K562 (cell line): ENCODE measurements around the gene HES6. TPM values are rescaled to one million over a fixed set of nuclear protein-coding genes. Genes with fewer than 3 reads are reported as not detected.

Experiments
- ATAC-seq: fragments of 200-7000 bp; cut with Tn5 transposase; 3 replicates; pipeline ENCODE4 v1.9.1; 2020; ENCODE audit warnings: moderate library complexity
- BruUV-seq: library from RNA; stranded (reverse); fragments of 400-500 nt; replicated peaks from 2 replicates; lab custom pipeline; 2021; lab: Mats Ljungman, UMichigan
- CTCF ChIA-PET: fragments of 300-600 bp; formaldehyde crosslinking; extraction: SDS; loops from one replicate; lab custom pipeline; 2021; ENCODE audit warnings: low intra/inter-chr PET ratio; lab: Yijun Ruan, JAX
- POLR2A ChIA-PET: fragments of 300-600, 350-650 bp; sonication (Branson Sonifier 250); formaldehyde crosslinking; extraction: SDS; loops from one replicate; lab custom pipeline; 2021; ENCODE audit warnings: antibody characterized with exemption, inconsistent platforms; lab: Yijun Ruan, JAX
- DNase-seq, 4 experiments: peaks; one replicate each; pipeline versions ENCODE4 v3.0.0 to v3.0.0-alpha.2; 2011 to 2018; ENCODE audit warnings: low spot score in 3 of 4, mixed read lengths in 3 of 4; ENCODE audit errors: extremely low read depth in 1 of 4
- FAIRE-seq: peaks from 2 replicates; lab custom pipeline; 2011; peaks lifted over from hg19 to GRCh38; lab: Jason Lieb, UNC
- H2AFZ ChIP-seq: 2 replicates; pipeline ENCODE4 v1.6.0; 2011; ENCODE audit warnings: low read depth, low read length, control low read depth, inconsistent platforms
- H3K27ac ChIP-seq: fragments of 200-600 bp; 3 replicates; pipeline ENCODE4 v1.8.0; 2011; ENCODE audit warnings: low read depth, mild to moderate bottlenecking, control low read depth, inconsistent platforms, low read length, moderate library complexity, mixed read lengths; ENCODE audit errors: extremely low read depth
- H3K27me3 ChIP-seq, 2 experiments: fragments of 300-600 bp in 1 of 2; 2 replicates in 1 of 2; 3 replicates in 1 of 2; pipeline versions ENCODE4 v1.6.0 to v1.8.0; 2011; ENCODE audit warnings: inconsistent platforms in 2 of 2, low read length in 2 of 2, mild to moderate bottlenecking in 1 of 2, mixed read lengths in 1 of 2, moderate library complexity in 1 of 2; ENCODE audit not compliant: control insufficient read depth in 2 of 2, insufficient read depth in 2 of 2
- H3K36me3 ChIP-seq: fragments of 300-600 bp; 3 replicates; pipeline ENCODE4 v1.8.0; 2011; ENCODE audit warnings: mild to moderate bottlenecking, low read length, inconsistent platforms; ENCODE audit not compliant: control insufficient read depth, insufficient read depth
- H3K4me1 ChIP-seq, 2 experiments: fragments of 200-600 bp in 1 of 2; replicated peaks in 1 of 2; 2 replicates in 1 of 2; 3 replicates in 1 of 2; pipeline versions ENCODE4 v1.5.1 to v1.8.0; 2011; ENCODE audit warnings: inconsistent platforms in 2 of 2, low read length in 2 of 2, mild to moderate bottlenecking in 1 of 2, mixed read lengths in 1 of 2, moderate library complexity in 1 of 2; ENCODE audit not compliant: control insufficient read depth in 2 of 2, insufficient read depth in 2 of 2
- H3K4me2 ChIP-seq: 2 replicates; pipeline ENCODE4 v1.6.1; 2011; ENCODE audit warnings: low read length, control low read depth, inconsistent platforms, mixed read lengths; ENCODE audit not compliant: insufficient read depth
- H3K4me3 ChIP-seq: fragments of 200-600 bp; sonication (generic), shearing (Covaris generic); 2 replicates; pipeline ENCODE4 v1.5.1; 2016; ENCODE audit warnings: control low read depth, inconsistent platforms
- H3K79me2 ChIP-seq: fragments of 200-600 bp; 3 replicates; pipeline ENCODE4 v1.8.0; 2011; ENCODE audit warnings: low read length, inconsistent platforms; ENCODE audit not compliant: control insufficient read depth, insufficient read depth
- H3K9ac ChIP-seq, 2 experiments: 2 replicates each; pipeline versions ENCODE4 v1.6.0 to v1.6.1; 2011; ENCODE audit warnings: low read depth in 2 of 2, low read length in 2 of 2, control low read depth in 1 of 2, inconsistent platforms in 1 of 2, mild to moderate bottlenecking in 1 of 2, mixed read lengths in 1 of 2; ENCODE audit not compliant: insufficient read depth in 1 of 2
- H3K9me1 ChIP-seq: one replicate; pipeline ENCODE4 v1.6.0; 2011; ENCODE audit warnings: inconsistent platforms, mild to moderate bottlenecking, low read length, moderate library complexity; ENCODE audit not compliant: control insufficient read depth, insufficient read depth
- H3K9me3 ChIP-seq: replicated peaks from 2 replicates; pipeline ENCODE4 v1.5.1; 2011; ENCODE audit warnings: low read depth, low read length, inconsistent platforms; ENCODE audit not compliant: control insufficient read depth, insufficient read depth
- H4K20me1 ChIP-seq: replicated peaks from 2 replicates; pipeline ENCODE4 v1.6.1; 2011; ENCODE audit warnings: low read length, inconsistent platforms, mixed read lengths; ENCODE audit not compliant: control insufficient read depth, insufficient read depth
- CBX8 ChIP-seq: fragments of 200-600 bp; sonication (generic); IDR thresholded peaks from 2 replicates; pipeline ENCODE4 v1.6.1; 2012; ENCODE audit warnings: borderline replicate concordance, mixed run types, low read depth, mild to moderate bottlenecking, moderate library complexity, mixed read lengths, low read length, control low read depth, inconsistent platforms; ENCODE audit not compliant: poor library complexity, severe bottlenecking; ENCODE audit errors: extremely low read depth
- CHD7 ChIP-seq: fragments of 200-600 bp; sonication (generic); IDR thresholded peaks from one replicate; pipeline ENCODE4 v1.6.1; 2012; ENCODE audit warnings: mild to moderate bottlenecking, low read depth, low read length, inconsistent platforms
- CREB3L1 ChIP-seq: fragments of 450-650 bp; IDR thresholded peaks from 2 replicates; pipeline ENCODE4 v1.6.1; 2014; ENCODE audit warnings: low read depth, mild to moderate bottlenecking, moderate library complexity, borderline replicate concordance
- FOXK2 ChIP-seq, 2 experiments: fragments of 450-650 bp; IDR thresholded peaks in 1 of 2; conservative IDR thresholded peaks in 1 of 2; 2 replicates each; pipeline ENCODE4 v1.6.1; 2016; ENCODE audit warnings: low read depth in 2 of 2, mild to moderate bottlenecking in 1 of 2
- HIVEP1 ChIP-seq: fragments of 250-450 bp; sonication (Bioruptor Pico); IDR thresholded peaks from 2 replicates; pipeline ENCODE4 v1.4.0; 2020; ENCODE audit warnings: mild to moderate bottlenecking
- KAT8 ChIP-seq: fragments of 450-650 bp; IDR thresholded peaks from 2 replicates; pipeline ENCODE4 v1.6.1; 2016; ENCODE audit warnings: low read depth, mild to moderate bottlenecking
- TSC22D4 ChIP-seq: fragments of 450-650 bp; IDR thresholded peaks from 2 replicates; pipeline ENCODE4 v1.6.1; 2016; ENCODE audit warnings: missing genetic modification characterization, missing biosample characterization, control low read depth
- WGBS: fragments of 100-300 bp; shearing (Covaris generic); methylation state at CpG from one replicate; pipeline ENCODE4 v1.1.6; 2016; ENCODE audit warnings: low coverage, mixed read lengths; ENCODE audit not compliant: insufficient coverage; ENCODE audit errors: missing lambda C conversion rate; 5-methylcytosine and 5-hydroxymethylcytosine counted together
- in situ Hi-C: fragments of 300-500 bp; cut with MboI; formaldehyde crosslinking; loops from 4 replicates; pipeline ENCODE4 v1.15.0; 2018; ENCODE audit warnings: inconsistent platforms, mixed read lengths
- intact Hi-C: fragments of 100-400 bp; cut with micrococcal nuclease; formaldehyde crosslinking; loops from 2 replicates; pipeline ENCODE4 v1.14.2; 2022
- polyA plus RNA-seq, 8 experiments: library from polyadenylated mRNA; depleted of rRNA in 4 of 8; stranded (reverse) in 5 of 8; unstranded in 3 of 8; fragments of >200 nt; fragmentation: Nextera tagmentation in 2 of 8; fragmentation: Illumina TruSeq in 1 of 8; extraction: Ambion mirVana in 2 of 8; extraction: Trizol in 1 of 8; gene quantifications; 2 replicates each; pipeline versions ENCODE4 v1.2.1 to v1.2.3, GENCODE V29; 2011 to 2014; ENCODE audit warnings: inconsistent platforms in 1 of 8, missing spikeins in 1 of 8
- total RNA-seq, 7 experiments: library from RNA; depleted of rRNA in 6 of 7; stranded (reverse); fragments of >200 nt in 6 of 7; fragmentation: Illumina TruSeq in 2 of 7; extraction: Trizol in 2 of 7; gene quantifications; 2 replicates each; pipeline versions ENCODE4 v1.2.1 to v1.2.3, GENCODE V29; 2011 to 2021; ENCODE audit warnings: low replicate concordance in 1 of 7

Gene HES6
- total and polyA plus RNA-seq, 9 of the 15 experiments (the other 6 are each of a cell fraction or from before 2014, with no cell fraction given) = 6.2 to 133 (median 29.2) TPM

GRCh38 chr2:238231251-238231793 is 8.5 kb downstream of the HES6 start (continued):
- no peak for TF ChIP-seq FOXK2 (conservative IDR thresholded peaks at IDR 0.05 in 1 of 2, IDR thresholded peaks at IDR 0.05 in 1 of 2; ENCODE audit: low read depth in 2 of 2)
- peak; percentile 31; the same call in 1 of the 2 replicates for TF ChIP-seq CREB3L1
- TF ChIP-seq KAT8 = no peak
- TF ChIP-seq HIVEP1 (CRISPR knock-in tag) = no peak
- no peak for TF ChIP-seq CBX8
- TF ChIP-seq TSC22D4 (tag) = no peak

DNA sequence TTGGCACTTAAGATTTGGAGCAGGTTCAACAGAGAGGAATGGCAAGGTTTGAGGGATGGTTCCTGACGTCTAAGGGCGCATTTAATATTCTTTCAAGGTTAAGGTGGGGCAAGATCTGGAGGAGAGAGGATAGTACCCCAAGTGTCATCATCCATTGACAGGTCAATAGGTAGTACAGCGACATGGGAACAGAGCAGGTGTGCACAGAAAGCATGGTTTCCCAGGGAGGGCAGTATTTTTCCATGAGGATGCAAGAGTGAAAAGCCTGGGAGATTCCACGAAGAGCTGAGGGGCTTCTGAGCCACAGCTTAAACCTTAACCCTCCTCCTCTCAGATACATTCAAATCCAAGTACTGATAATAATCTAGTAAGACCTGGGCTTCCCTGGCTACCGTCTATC is 9.1 kb downstream of the HES6 start:
- Histone ChIP-seq H3K27ac (no peak overlapping the region), H3K4me2 (peak overlapping the region; percentile 82), H3K4me3 (peak overlapping the region; percentile 60), H2AFZ (peak overlapping the region; percentile 91), H3K9me1 (no peaks in the 10 kb centered on the region), H3K36me3 (peaks cover 22% of the 10 kb centered on the region; the same call in 1 of the 3 replicates), H3K79me2 (peaks cover 22% of the 10 kb centered on the region), H3K27me3 (no peaks in the 10 kb centered on the region), H3K9ac (peak overlapping the region; percentile 44 to 92), H4K20me1 (no peaks in the 10 kb centered on the region), H3K4me1 (peaks cover 12 to 21% of the 10 kb centered on the region in 2 experiments; a peak in 4 of 5 replicates), H3K9me3 (no peaks in the 10 kb centered on the region)
- ChIA-PET CTCF (no interaction called here), POLR2A (interaction anchor here (1.3 kb wide), 1 partner anchor 10 kb away, joined by 6 read pairs; no protein-coding TSS in a partner anchor)
- FAIRE-seq (no peak), DNase-seq (no peak), ATAC-seq (no peak)
- WGBS = 36% methylated on average over 5 of the region's 5 CpGs
- in situ Hi-C loops (no loop called here), intact Hi-C loops (no loop called here)
- BruUV-seq = no TSS peak
- no peak for TF ChIP-seq CHD7
